Endothelial cell (in vitro differentiated cells): Measurements from ENCODE around the gene GARRE1. TPM values are rescaled to one million over a fixed set of nuclear protein-coding genes. Genes with fewer than 3 reads are reported as not detected.

Experiments
- DNase-seq: peaks from one replicate; pipeline ENCODE4 v3.0.0; 2021; ENCODE audit warnings: low spot score
- H3K27ac Mint-ChIP-seq: one replicate; pipeline ENCODE4 v1.8.0; 2021; ENCODE audit warnings: mixed read lengths, inconsistent platforms; ENCODE audit not compliant: unreplicated experiment
- H3K27me3 Mint-ChIP-seq: one replicate; pipeline ENCODE4 v1.8.0; 2021; ENCODE audit warnings: mild to moderate bottlenecking, moderate library complexity, mixed read lengths, inconsistent platforms; ENCODE audit not compliant: unreplicated experiment
- H3K36me3 Mint-ChIP-seq: one replicate; pipeline ENCODE4 v1.8.0; 2021; ENCODE audit warnings: mild to moderate bottlenecking, low read depth, mixed read lengths, inconsistent platforms; ENCODE audit not compliant: unreplicated experiment
- H3K4me1 Mint-ChIP-seq: one replicate; pipeline ENCODE4 v1.8.0; 2021; ENCODE audit warnings: mild to moderate bottlenecking, mixed read lengths, inconsistent platforms; ENCODE audit not compliant: unreplicated experiment
- H3K4me3 Mint-ChIP-seq: one replicate; pipeline ENCODE4 v1.8.0; 2021; ENCODE audit warnings: mild to moderate bottlenecking, mixed read lengths, inconsistent platforms; ENCODE audit not compliant: unreplicated experiment
- H3K9me3 Mint-ChIP-seq: one replicate; pipeline ENCODE4 v1.8.0; 2021; ENCODE audit warnings: mixed read lengths, inconsistent platforms; ENCODE audit not compliant: unreplicated experiment
- CTCF ChIP-seq: fragments of 200-600 bp; sonication (generic); IDR thresholded peaks from one replicate; pipeline ENCODE4 v1.5.0; 2021; ENCODE audit warnings: antibody characterized with exemption; ENCODE audit not compliant: unreplicated experiment
- total RNA-seq: library from RNA; stranded (reverse); fragmentation: NEBNext Ultra II Directional; extraction: Animal tissue kit (Norgen Biotek cat#: 25700); gene quantifications from one replicate; pipeline ENCODE4 v1.2.1, GENCODE V29; 2021; ENCODE audit not compliant: unreplicated experiment

The GARRE1 gene
- total RNA-seq, 1 donor from 2014 or later: 49.0 TPM

- no peak overlapping the region for H3K4me3 Mint-ChIP-seq
- peaks cover 25% of the 10 kb centered on the region for H3K4me1 Mint-ChIP-seq
- H3K27ac Mint-ChIP-seq: no peak overlapping the region
- no peaks in the 10 kb centered on the region for H3K27me3 Mint-ChIP-seq
- DNase-seq: no peak
- no peak for TF ChIP-seq CTCF
- no peaks in the 10 kb centered on the region for H3K9me3 Mint-ChIP-seq
- peaks cover 13% of the 10 kb centered on the region for H3K36me3 Mint-ChIP-seq
Observed at GRCh38 chr19:34282611-34283519, 28.5 kb downstream of the GARRE1 start.

- H3K4me1 Mint-ChIP-seq: peaks cover 27% of the 10 kb centered on the region
- H3K4me3 Mint-ChIP-seq: no peak overlapping the region
- TF ChIP-seq CTCF: no peak
- H3K27ac Mint-ChIP-seq: no peak overlapping the region
- peaks cover 13% of the 10 kb centered on the region for H3K36me3 Mint-ChIP-seq
- no peak for DNase-seq
- H3K9me3 Mint-ChIP-seq: no peaks in the 10 kb centered on the region
- H3K27me3 Mint-ChIP-seq: no peaks in the 10 kb centered on the region
Observed at GRCh38 chr19:34284505-34284904, 30.2 kb downstream of the GARRE1 start.

- Mint-ChIP-seq H3K27me3 (no peaks in the 10 kb centered on the region), H3K27ac (peak overlapping the region; percentile 36), H3K4me1 (peaks cover 23% of the 10 kb centered on the region), H3K9me3 (no peaks in the 10 kb centered on the region), H3K4me3 (peak overlapping the region; percentile 42), H3K36me3 (peaks cover 12% of the 10 kb centered on the region)
- TF ChIP-seq CTCF: no peak
- DNase-seq: no peak
Observed at GRCh38 chr19:34287662-34288140, 33.3 kb downstream of the GARRE1 start.

- Mint-ChIP-seq H3K4me3 (no peak overlapping the region), H3K9me3 (no peaks in the 10 kb centered on the region), H3K27ac (peak overlapping the region; percentile 48), H3K4me1 (peaks cover 16% of the 10 kb centered on the region), H3K27me3 (no peaks in the 10 kb centered on the region), H3K36me3 (peaks cover 7% of the 10 kb centered on the region)
- DNase-seq: no peak
- no peak for TF ChIP-seq CTCF
Observed at GRCh38 chr19:34288381-34288780, 34.0 kb downstream of the GARRE1 start.

- Mint-ChIP-seq H3K27me3 (no peaks in the 10 kb centered on the region), H3K4me1 (peaks cover 18% of the 10 kb centered on the region), H3K36me3 (peaks cover 5% of the 10 kb centered on the region), H3K4me3 (no peak overlapping the region), H3K9me3 (no peaks in the 10 kb centered on the region), H3K27ac (no peak overlapping the region)
- DNase-seq: no peak
- no peak for TF ChIP-seq CTCF
Observed at GRCh38 chr19:34291235-34291634, 36.9 kb downstream of the GARRE1 start.
